AG20443 (cell line): ENCODE data around the gene IRF4.
"Not testable (repeated sequence)": the region's sequence is repeated elsewhere in the genome, so short reads cannot be mapped to it uniquely, and the experiment has no call there.

ENCODE experiments used
- DNase-seq: peaks from one replicate; pipeline ENCODE4 v3.0.0; 2012; ENCODE audit warnings: low spot score, mixed read lengths

IRF4 gene

DNA sequence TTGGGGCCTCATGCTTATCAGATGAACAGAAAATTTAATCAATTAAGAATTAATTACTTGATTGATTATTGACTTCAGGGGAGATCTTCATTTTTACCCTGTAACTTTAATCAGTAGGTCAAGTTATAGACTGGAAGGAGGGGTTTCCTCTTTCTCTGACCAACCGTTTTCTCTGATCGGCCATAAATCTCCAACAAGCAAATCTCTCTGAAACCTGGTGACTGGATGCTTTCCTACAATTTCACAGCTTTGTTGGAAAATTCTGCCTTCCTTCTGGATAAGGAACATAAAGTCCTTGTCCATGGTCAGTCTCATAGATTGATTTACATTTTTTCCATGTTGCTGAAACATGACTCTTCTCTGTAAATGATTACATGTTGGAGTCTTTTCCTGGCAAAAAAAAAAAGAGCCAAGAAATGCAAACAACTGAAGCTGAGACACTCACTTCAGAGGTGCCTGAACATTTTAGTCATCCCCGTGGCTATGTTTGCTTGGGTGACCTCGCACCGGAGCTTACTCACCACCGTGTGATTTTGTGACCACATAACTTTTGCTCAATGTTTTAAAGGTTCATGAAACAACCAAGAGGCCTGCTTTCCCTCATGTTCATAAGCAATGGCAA lies 31.0 kb downstream of the IRF4 start:
- peak; percentile 88 for DNase-seq

DNA sequence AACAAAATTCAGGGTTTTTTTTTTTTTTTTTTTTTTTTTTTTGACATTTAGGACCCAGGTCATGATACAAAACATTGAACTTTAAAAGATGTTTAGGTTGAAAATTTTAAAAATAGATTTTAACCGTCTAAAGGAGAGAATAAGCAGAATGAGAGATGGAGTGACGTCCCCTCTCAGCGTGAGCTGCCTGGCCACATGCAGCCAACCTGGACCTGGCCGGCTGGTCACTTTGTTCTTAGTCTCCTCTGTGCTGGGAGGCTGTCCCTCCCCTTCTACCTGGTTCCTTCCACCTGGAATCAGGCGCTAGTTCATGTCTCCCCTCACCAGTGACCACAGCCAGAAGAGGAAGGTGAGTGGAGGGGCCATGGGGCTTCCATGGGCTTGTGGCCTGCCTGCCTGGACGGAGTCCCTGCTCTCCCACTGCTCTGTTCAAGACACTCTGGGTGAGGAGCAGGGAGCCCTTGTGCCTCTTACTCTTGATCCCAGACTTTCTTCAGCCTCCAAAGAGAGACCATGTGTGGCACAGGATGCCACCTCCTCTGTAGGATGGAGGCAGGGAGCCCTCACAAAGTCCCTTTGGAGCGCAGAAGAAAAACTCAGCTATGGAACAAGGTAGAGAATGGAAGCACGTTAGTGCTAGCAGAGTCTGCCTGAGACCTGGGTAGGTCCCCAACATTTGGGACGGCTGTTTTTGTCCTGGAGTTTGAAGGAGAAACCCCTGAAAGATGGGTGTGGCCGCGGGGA lies 31.7 kb downstream of the IRF4 start:
- DNase-seq: no peak

DNA sequence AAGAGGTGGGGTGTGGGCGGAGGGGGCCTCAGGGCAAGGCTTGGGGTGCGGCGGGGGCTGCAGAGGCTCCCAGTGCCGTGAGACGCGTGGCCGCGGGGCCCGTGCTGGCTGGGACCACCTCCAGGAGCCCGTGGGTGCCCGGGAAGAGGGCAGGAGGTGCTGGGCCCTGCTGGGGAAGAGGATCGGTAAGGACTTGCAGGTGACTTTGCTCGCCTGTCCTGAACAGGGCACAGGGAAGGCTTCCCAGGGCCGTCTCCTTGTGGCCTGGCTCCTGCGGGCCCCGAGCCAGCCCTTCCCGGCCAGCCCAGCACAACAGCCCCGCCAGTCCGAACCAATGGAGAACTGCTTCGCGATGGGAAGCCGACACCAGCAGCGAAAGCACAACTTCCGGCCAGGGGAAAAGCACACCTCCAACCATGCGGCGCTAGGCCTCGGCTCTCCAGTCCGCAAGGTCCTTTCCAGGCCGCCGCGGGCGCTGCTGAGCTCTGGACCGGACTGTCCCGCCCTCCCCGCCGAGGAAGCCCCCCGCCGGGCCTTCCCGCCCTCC lies 32.3 kb downstream of the IRF4 start:
- DNase-seq: no peak

DNA sequence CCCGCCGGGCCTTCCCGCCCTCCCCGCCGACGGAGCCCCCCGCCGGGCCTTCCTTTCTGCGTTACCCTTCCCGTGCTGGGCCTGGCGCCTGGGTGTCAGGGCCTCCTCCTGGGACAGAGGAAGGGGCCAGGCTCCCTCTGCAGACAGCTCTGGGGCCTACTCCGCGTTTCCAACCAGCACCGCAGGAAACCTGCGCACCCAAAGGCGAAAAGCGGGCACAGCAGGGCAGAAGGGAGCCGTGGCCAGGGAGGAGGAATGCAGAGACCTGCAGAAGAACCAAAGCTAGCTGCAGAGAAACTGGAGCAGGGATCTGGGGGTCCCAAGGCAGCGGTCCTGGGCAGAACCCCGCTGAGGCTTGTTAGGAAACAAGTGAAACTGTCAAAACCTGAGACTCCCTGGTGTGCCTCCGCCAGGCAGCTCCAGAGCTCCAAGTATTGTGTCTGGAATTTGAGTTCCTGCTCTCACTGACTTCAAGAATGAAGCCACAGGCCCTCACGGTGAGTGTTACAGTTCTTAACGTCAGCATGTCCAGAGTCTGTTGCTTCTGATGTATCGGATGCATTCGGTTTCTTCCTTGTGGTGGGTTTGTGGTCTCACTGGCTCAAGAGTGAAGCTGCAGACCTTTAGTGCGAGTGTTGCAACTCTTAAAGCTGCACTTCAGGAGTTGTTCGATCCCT lies 33.3 kb downstream of the IRF4 start:
- DNase-seq: no peak

DNA sequence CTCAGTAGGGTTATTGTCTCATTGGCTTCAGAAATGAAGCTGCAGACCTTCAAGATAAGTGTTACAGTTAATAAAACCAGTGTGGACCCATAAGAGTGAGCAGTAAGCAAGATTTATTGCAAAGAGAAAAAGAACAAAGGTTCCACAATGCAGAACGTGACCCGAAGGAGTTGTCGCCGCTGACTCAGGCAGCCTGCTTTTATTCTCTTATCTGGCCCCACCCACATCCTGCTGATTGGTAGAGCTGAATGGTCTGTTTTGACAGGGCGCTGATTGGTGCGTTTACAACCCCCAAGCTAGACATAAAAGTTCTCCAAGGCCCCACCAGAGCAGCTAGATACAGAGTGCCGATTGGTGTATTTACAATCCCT lies 33.9 kb downstream of the IRF4 start:
- DNase-seq: not testable (repeated sequence)

DNA sequence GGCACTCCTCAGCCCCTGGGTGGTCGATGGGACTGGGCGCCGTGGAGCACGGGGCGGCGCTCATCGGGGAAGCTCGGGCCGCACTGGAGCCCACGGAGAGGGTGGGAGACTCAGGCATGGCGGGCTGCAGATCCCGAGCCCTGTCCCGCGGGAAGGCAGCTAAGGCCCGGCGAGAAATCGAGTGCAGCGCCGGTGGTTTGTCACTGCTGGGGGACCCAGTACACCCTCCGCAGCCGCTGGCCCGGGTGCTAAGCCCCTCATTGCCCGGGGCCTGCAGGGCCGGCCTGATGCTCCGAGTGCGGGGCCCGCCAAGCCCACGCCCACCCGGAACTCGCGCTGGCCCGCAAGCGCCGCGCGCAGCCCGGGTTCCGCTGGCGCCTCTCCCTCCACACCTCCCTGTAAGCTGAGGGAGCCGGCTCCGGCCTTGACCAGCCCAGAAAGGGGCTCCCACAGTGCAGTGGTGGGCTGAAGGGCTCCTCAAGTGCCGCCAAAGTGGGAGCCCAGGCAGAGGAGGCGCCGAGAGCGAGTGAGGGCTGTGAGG lies 34.7 kb downstream of the IRF4 start:
- DNase-seq: not testable (repeated sequence)

DNA sequence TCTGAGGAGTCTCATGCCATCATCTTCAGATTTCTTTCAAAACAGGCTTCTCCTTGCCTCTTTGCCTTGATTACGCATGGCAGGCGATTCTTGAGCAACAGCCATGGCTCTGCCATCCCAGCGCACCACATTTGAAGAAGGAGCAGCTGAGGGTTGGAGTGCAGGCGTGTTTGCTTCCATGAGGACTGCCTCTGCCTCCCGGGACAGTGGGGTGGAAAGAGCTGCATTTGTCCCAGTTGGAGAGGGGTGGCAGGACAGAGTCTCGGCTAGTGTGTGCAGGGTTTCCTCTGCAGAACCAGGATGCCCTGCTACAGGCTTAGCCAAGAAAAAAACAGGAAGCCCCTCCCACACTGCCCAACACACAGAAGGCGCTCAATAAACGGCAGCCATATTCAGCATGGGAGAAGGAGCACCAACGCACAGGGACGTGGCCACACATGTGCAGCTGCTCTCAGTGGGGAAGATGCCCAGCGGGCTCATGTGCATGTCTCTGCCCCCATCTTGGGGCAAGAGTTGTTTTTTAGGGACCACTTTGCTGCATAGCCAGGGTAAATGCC lies 36.6 kb downstream of the IRF4 start:
- DNase-seq: no peak

DNA sequence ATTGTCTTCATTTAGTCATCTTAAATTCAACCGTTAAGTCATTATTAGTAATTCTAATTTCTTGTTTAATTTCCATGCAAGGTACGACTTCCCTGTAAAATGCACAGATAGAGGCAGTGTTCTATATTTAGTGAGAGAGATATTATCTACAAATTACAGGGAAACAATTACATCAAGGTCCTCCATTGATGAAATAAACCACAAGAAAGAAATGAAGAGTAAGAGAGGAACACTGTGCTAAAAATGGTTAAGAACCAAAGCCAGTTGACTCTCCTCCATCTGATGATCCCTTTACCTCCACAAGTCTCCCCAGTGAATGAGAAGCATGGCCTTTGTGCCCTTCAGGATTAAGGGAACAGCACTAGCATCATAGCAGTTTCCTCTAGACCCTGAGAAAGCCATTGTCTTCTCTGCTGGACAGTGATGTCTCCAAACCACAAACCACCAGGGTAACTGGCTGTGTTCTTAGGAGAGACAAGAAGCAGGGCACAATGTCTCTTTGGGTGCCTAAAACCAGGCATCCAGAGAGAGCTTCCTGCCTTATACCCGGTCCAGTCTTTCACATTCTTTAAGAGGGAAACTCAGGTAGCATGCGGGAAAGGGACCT lies 38.1 kb downstream of the IRF4 start:
- no peak for DNase-seq

DNA sequence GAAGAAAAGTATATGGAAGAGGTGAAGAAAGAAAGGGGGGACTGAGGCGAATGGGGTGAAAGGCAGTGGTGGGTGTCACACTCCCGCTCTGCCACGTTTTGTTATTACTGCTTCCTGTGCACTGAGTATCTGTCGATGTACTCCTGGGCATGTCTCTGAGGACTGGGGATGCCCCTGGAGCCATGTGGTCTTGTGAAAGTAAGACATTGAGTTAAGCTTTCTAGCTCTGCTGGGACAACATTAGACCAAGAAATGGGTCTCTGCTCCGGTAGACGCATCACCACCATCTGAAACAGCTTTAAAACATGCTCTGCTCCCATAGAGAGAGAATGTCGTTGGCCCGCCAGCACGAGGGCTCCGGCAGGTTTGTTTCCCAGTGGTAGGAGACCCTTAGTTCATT lies 40.0 kb downstream of the IRF4 start:
- DNase-seq: no peak

DNA sequence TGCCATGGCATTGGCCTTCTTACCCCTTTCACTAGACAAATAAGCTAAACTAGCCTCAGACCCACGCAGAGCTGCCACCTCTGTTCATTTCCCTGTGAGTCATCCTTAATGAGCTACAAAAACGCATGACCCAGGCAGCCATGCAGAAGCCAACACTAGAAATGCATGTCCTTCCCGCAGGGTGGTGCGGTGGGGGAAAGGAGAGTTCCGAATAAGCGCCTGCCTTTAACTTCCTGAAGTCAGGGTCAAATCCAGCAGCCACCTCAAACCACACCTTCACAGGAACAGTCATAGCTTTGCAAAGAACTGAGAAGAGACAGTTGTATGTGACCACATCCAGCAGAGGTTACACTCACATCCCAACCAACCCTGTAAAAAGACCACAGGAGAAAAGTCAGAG lies 40.4 kb downstream of the IRF4 start:
- no peak for DNase-seq

DNA sequence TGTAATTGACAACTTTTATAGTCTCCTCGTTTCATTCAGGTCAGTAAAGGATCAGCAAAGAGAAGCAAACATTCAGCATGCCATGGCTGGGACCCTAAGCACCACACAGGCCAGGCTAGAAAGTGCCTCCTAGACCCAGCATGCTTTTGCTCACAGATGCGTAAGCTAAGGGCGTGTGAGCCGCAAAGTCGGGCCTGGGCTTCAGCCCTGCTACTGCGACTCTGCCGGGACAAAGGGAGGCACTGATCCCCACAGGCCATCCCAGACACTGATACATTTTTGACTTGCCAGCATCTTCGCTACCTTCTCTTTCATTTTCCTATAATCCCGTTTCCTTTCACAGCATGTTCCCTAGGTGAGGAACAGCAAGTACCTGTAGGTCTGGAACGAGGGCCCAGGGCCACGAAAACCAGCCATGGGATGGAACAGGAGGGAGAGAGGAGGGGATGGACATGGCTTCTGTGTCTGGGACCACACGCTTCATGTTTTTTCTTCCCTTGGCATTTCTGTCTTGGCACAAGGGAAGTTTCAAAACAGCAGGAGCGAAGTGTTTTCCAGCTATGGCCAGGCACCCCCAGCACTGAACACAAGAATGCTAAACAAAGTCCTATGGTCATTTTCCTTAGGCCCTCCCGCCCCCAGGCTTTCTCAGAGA lies 42.6 kb downstream of the IRF4 start:
- DNase-seq: no peak

DNA sequence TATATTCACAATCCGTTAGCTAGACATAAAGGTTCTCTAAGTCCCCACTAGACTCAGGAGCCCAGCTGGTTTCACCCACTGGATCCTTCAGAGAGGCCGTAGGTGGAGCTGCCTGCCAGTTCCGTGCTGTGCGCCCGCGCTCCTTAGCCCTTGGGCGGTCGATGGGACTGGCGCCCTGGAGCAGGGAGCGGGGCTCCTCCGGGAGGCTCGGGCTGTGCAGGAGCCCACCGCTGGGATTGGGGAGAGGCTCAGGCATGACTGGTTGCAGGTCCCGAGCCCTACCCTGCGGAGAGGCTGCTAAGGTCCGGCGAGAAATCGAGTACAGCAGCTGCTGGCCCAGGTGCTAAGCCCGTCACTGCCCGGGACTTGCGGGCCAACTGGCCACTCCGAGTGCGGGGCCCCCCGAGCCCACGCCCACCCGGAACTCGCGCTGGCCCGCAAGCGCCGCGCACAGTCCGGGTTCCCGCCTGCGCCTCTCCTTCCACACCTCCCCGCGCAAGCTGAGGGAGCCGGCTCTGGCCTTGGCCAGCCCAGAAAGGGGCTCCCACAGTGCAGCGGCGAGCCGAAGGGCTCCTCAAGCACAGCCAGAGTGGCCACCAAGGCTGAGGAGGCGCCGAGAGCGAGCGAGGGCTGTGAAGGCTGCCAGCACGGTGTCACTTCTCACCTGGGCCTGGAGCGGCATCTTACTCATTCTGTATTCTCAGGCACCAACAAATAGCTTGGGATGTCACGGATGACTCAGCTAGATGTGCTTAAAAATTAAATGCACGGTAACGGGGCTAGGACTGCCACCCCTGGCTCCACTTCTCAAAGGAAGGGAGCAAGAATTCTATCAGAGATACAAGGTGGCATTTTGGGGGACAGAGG lies 44.1 kb downstream of the IRF4 start:
- no peak for DNase-seq

DNA sequence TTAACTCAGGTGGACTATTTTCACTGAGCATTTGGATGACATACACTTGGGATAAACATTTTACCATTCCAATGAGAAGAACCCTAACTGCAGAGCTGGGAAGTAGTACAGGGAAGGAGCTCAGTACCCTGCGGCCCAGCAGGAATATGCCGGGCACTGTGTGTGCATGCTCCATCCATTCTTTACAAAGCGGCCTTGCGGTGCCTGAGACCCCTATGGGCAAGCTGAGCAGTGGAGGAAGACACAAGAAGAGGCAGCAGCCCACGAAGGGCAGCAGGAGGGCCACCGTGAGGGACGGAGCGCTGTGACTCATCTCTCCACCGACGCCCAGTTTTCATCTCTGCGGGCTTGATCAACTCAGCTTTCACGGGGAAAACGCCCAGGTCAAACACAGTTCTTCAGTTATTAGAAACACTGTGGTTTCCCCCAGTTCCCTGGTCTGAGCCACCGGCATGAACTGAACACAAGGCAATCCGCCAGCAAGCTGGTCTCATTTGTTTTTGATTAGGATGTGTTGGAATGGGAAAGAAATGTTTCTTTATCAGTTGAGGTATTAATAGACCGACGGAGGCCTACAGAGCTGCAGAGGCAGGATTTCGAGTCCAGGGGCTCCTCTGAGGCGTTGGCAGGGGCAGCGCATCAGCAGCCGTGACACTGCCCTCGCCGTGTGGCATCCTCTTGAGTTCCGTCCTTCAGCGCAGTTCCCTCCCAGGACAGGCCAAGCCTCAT lies 44.9 kb downstream of the IRF4 start:
- DNase-seq: peak; percentile 86

DNA sequence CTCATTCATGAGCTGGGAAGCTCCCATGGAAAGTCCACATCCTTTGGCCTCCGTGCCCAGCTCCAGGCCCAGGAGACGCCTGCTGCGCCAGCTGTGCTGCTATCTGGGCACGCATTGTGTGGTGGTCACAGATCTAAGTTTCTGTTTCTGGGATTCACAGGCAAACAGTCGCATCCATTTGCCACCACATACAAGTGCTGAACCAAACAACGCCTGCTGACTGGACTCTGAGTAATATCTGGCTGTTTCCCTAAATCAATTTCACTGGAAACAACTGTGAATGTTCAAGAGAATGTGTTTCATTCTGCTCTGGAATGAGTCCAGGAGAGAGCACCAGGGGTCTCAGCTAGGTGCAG lies 45.5 kb downstream of the IRF4 start:
- peak; percentile 43 for DNase-seq

DNA sequence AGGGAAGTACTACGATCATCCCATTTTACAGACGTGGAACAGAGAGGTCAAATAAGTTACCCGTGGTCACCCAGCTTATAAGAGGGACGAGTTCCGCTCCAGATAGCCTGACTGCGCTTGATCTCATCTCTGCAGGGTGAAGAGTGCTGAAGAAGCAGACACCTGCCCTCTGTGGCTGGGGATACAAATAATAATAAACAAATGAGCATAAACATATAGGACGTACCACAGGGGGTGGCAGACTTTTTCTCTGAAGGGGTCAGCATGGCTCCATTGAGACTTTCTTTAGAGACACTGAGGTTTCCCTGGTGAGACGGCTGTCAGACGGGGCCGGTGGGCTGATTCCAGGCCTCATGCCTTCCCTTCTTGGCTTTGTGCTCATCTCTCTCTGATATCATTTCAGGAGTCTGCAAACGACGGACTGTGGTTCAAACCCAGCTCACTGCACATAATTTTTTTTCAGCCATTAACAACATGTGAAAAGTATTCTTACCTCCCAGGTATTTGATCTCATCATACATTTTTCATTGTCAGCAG lies 47.1 kb downstream of the IRF4 start:
- DNase-seq: no peak

DNA sequence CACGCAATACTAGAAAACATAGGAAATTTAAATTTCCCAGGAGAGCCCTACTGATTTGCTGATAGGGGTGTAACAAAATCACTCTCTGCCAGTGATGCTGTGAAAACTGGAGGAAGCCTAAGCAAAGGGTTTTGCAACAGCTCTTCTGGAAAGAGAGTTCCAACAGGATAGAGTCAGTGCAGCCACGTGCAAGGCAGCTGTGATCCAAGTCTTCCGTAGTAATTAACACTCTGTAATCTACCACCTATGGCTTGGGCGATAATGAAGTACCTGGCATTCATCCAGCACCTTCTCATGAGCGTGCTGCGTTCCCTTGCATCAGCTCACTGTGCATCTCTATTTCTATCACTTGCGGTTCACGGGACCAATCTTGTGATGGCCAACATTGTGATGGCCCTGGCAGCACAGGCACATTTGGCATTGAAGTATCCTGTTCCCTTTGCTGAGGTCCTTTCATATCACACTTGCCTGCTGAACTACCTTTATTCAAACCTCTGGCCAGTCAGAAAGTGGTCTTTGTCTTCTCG lies 48.2 kb downstream of the IRF4 start:
- DNase-seq: no peak

DNA sequence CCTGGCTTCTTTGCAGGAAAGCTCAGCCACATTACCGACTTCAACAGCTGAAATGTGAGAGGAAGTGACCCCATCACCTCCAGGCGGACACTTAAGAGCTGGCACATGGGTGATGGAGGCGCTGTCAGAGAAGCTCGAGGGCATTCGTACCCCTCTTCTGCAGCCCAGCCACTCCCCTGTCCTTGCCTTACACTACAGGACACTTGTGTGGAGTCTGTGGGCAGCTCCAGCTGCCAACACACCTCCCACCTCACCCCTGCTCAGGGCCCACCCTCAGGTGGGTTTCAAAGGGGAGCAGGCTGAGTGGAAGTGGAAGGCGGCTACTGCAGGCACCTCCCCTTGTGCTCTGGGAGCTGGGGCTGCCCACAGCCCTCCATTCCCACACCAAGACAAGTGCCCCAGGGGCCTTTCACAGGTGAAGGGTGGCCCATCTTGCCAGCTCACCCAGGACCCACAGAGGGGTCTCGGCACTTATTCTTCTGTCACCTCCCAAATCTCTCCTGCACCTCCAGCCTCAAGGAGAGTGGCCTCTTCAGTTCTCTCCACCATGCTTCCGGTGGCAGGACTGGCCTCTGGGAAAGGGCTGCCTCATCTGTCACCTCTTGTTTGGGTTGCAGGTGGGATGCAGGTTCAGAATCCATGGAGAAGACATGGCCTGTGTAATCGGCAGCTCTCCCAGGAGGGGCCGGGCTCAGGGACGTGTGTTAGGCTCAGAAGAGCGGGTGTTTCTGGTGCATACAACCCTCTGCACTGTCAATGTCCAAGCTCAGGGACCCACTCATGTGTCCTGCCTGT lies 49.8 kb downstream of the IRF4 start:
- DNase-seq: no peak

DNA sequence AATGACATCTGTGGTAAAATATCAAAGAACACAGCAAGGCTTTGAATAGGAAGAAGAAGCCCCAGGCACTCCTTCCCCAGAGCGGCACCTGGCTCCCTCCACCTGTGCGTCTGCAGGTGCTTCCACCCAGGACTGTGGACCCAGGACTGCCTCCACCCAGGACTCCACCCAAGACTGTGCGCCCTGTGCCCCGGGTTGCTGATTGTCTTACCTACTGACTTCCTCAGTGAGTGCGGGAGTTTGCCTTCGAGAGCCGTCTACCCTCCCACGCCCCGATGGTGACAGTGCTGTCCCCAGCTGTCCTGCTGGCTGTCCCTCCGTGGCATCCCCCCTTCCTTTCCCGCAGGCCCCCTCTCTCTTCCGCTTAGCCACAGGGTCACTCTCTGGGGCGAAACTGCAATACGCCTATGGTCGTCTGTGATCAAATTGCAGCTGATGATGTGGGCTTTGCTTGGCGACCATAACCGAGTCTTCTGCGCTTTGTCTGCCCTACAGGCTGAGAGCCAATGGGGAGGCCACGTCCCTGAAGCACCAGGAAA lies 52.1 kb downstream of the IRF4 start:
- no peak for DNase-seq
